ENCODE measurements around the gene THADA.
"Not testable (repeated sequence)": the region's sequence is repeated elsewhere in the genome, so short reads cannot be mapped to it uniquely, and the experiment has no call there.

THADA gene

GRCh38 chr2:43284347-43284746 is 311.5 kb downstream of the THADA start:
- not testable (repeated sequence) for DNase-seq

- no peak for DNase-seq
These were observed 314.8 kb downstream of the THADA start for GRCh38 chr2:43280994-43281393.

GRCh38 chr2:43279317-43279840 is 316.5 kb downstream of the THADA start:
- DNase-seq, result no peak

- DNase-seq, result no peak
These were observed 317.1 kb downstream of the THADA start for GRCh38 chr2:43278564-43279220.

GRCh38 chr2:43276962-43277391 is 318.9 kb downstream of the THADA start:
- peak in 2 of 58 donors; percentile 10 to 19 for DNase-seq

- no peak for DNase-seq
These were observed 319.4 kb downstream of the THADA start for GRCh38 chr2:43276266-43276941.

- no peak for DNase-seq
These were observed 321.1 kb downstream of the THADA start for GRCh38 chr2:43274721-43275120.

GRCh38 chr2:43274055-43274454 is 321.8 kb downstream of the THADA start:
- DNase-seq, result no peak

- DNase-seq, result peak in 1 of 58 donors; percentile 7
These were observed 322.3 kb downstream of the THADA start for GRCh38 chr2:43273529-43273928.

- no peak for DNase-seq
These were observed 324.8 kb downstream of the THADA start for GRCh38 chr2:43270930-43271615.

- DNase-seq, result no peak
These were observed 325.4 kb downstream of the THADA start for GRCh38 chr2:43270461-43270860.

GRCh38 chr2:43269706-43270105 is 326.1 kb downstream of the THADA start:
- peak in 9 of 58 donors; percentile 3 to 29 (median 10) for DNase-seq

GRCh38 chr2:43269074-43269572 is 326.7 kb downstream of the THADA start:
- peak in 9 of 58 donors; percentile 3 to 25 (median 10) for DNase-seq

- DNase-seq, result no peak
These were observed 327.5 kb downstream of the THADA start for GRCh38 chr2:43268066-43268953.

- no peak for DNase-seq
These were observed 328.5 kb downstream of the THADA start for GRCh38 chr2:43267381-43267780.

GRCh38 chr2:43266711-43267111 is 329.1 kb downstream of the THADA start:
- peak in 10 of 58 donors; percentile 3 to 17 (median 6) for DNase-seq

- DNase-seq, result no peak
These were observed 330.4 kb downstream of the THADA start for GRCh38 chr2:43265421-43265820.

GRCh38 chr2:43265001-43265400 is 330.8 kb downstream of the THADA start:
- DNase-seq, result no peak

GRCh38 chr2:43262951-43263350 is 332.9 kb downstream of the THADA start:
- no peak for DNase-seq

GRCh38 chr2:43262239-43262638 is 333.6 kb downstream of the THADA start:
- DNase-seq, result no peak

GRCh38 chr2:43259512-43259911 is 336.3 kb downstream of the THADA start:
- no peak for DNase-seq

Data from anterior cingulate cortex (tissue), 58 donors.